ENCODE data around the gene C1GALT1C1L.
"Not testable (repeated sequence)": the region's sequence is repeated elsewhere in the genome, so short reads cannot be mapped to it uniquely, and the experiment has no call there.

Gene C1GALT1C1L

DNA sequence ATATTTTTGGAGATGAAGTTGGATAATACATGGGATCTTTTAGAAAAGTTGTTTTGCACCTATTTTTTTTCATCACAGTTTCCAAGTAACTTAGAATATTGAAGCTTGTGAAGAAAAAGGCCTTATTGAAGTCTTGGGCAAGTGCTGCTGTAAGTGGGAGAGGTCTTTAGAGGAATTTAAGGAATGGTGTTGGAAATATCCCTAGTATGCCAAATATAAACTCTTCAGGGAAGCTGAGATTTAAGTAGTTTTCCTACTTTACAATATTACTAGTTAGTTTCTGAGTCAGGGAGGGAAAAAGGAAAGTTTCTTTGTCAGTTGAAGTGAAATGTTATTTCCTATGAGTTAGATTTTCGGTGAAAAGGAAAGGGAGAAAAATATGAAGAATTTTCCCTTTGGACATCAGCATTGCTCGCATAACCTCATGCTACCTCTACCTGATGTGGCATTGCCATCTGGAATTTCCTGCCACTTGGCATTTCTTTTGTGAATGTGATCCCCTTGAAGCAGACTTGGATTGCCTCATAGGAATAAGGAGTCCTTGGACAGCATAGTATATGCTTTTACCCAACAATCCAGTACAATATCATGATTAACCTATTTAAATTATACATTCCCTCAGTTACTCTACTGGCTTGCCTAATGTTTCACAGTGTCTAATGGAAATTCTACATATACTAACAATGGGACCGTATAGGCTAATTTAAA lies 27.1 kb downstream of the C1GALT1C1L start:
- no peak for TF ChIP-seq CTCF (IDR thresholded peaks at IDR 0.05; ENCODE audit: extremely low read depth, missing control alignments)
- no peak for DNase-seq (ENCODE audit: low spot score)

- DNase-seq (ENCODE audit: low spot score), result no peak
- no peak for TF ChIP-seq CTCF (IDR thresholded peaks at IDR 0.05; ENCODE audit: extremely low read depth, missing control alignments)
These were observed 32.5 kb downstream of the C1GALT1C1L start for GRCh38 chr2:43643680-43644079.

DNA sequence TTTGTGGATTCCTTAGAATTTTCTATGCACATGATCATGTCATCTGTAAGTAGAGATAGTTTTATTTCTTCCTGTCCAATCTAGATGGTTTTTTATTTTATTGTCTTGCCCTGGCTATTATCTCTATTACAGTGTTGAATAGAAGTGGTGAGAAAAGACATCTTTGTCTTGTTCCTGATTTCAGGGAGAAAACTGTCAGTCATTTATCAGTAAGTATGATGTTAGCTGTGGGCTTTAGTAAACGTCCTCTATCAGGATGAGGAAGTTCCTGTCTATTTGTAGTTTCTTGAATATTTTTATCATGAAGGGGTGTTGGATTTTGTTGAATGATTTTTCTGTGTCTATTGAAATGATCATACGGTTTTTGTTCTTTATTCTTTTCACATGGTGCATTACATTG lies 33.9 kb downstream of the C1GALT1C1L start:
- TF ChIP-seq CTCF (IDR thresholded peaks at IDR 0.05; ENCODE audit: extremely low read depth, missing control alignments), result no peak
- no peak for DNase-seq (ENCODE audit: low spot score)

DNA sequence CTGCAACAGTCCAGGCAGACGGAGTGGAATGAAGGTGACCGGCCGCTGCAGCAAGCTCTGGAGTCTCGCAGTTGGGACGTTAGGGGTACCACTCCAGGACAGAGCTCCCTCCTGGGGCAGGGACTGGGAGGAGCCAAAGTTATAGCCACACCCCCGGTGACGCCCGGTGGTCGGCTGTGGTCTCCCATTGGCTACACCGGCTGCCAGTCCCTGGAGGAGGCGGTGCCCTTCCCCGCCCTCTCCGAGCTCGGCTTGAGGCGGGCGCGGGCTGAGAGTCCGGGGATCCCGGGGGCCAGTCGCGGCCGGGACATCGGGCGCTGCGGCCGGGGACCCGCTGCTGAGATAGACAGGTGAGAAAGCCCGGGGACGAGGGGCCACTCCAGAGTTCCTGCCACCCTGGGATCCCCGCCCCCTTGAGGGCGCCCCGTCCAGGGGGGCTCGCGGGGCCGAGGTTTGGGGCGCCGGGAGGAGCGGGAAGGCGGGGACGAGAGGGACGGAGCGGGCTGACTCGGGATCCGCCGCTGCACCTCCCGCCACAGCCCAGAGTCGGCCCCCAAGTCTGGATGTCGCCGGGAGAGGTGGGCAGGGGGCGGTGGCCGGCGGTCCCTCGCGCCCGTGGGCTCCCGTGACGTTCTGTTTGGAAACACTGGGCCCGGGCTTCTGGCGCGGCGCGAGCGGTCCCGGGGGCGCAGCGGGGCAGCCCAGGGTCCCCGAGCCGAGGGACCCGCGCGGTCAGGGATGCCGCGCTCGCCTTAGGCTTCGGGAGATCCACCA lies 39.0 kb downstream of the C1GALT1C1L start, which contains the start of gene PLEKHH2:
PLEKHH2 (plus strand) TSS at position 231 of the 774 bp plus-strand sequence. CDS start 7,414 bp downstream, outside the sequence.
- DNase-seq (ENCODE audit: low spot score), result peak; percentile 96
- no peak for TF ChIP-seq CTCF (IDR thresholded peaks at IDR 0.05; ENCODE audit: extremely low read depth, missing control alignments)

- no peak for TF ChIP-seq CTCF (IDR thresholded peaks at IDR 0.05; ENCODE audit: extremely low read depth, missing control alignments)
- DNase-seq (ENCODE audit: low spot score), result no peak
These were observed 39.6 kb downstream of the C1GALT1C1L start for GRCh38 chr2:43636621-43637020.

- DNase-seq (ENCODE audit: low spot score), result not testable (repeated sequence)
These were observed 40.1 kb downstream of the C1GALT1C1L start for GRCh38 chr2:43636153-43636552.

DNA sequence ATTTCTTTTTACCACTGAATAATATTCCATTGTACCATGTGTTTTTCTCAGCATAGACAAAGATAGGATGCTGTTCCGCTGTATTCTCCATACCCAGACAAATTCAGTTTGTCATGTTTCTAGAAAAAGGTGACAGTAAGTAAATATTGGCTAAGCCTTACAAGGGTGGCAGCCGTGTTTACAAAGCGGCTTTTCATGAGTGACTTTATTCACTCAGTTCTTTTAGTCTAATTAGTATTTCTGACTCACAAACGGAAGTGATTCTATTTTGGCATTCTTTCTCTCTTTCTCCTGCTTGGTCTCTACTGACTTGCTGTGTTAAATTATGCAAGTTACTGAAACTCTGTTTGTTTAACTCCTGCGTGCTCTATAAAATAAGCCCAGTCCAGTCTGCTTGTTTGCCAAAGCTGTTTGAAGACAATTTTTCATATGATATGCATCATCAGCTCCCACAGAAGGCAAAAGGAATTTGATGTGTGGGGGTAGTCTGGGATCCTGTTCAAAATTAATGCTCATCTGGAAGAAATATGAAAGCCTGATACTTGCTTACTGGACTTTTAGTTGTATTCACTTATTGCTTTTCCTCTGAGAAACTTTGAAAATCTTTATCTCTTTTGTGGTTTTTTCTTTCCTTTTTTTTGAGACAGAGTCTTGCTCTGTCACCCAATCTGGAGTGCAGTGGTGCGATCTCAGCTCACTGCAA lies 41.5 kb downstream of the C1GALT1C1L start:
- no peak for TF ChIP-seq CTCF (IDR thresholded peaks at IDR 0.05; ENCODE audit: extremely low read depth, missing control alignments)
- no peak for DNase-seq (ENCODE audit: low spot score)
